HepG2 (cell line): ENCODE measurements around the gene PDIA4. TPM values are rescaled to one million over a fixed set of nuclear protein-coding genes. Genes with fewer than 3 reads are reported as not detected.

Experiments used
- JDP2 ChIP-seq: sonication (generic); formaldehyde crosslinking; IDR thresholded peaks from 2 replicates; pipeline ENCODE4 v1.8.1; 2022; ENCODE audit warnings: missing genetic modification reagents, borderline replicate concordance
- MED8 ChIP-seq: sonication (generic); formaldehyde crosslinking; IDR thresholded peaks from 2 replicates; pipeline ENCODE4 v1.8.1; 2023; ENCODE audit warnings: mild to moderate bottlenecking, missing genetic modification reagents; ENCODE audit not compliant: insufficient replicate concordance
- MIER2 ChIP-seq: IDR thresholded peaks from 2 replicates; pipeline ENCODE4 v1.6.1; 2016; ENCODE audit warnings: missing biosample characterization, missing genetic modification reagents
- REXO4 ChIP-seq: sonication (generic); formaldehyde crosslinking; IDR thresholded peaks from 2 replicates; pipeline ENCODE4 v1.8.0; 2022; ENCODE audit warnings: missing genetic modification reagents, mild to moderate bottlenecking, borderline replicate concordance
- ZBTB40 ChIP-seq, 2 experiments: fragments of 450-650 bp in 1 of 2; sonication (generic) in 1 of 2; formaldehyde crosslinking in 1 of 2; IDR thresholded peaks; 2 replicates each; pipeline versions ENCODE4 v1.6.1 to v1.8.0; 2016 to 2022; ENCODE audit warnings: antibody characterized with exemption in 1 of 2, mild to moderate bottlenecking in 1 of 2, missing genetic modification reagents in 1 of 2
- ZNF329 ChIP-seq: sonication (generic); formaldehyde crosslinking; IDR thresholded peaks from 2 replicates; pipeline ENCODE4 v1.9.0; 2021; ENCODE audit warnings: low read depth, mild to moderate bottlenecking, missing genetic modification reagents
- polyA plus RNA-seq, 8 experiments: library from polyadenylated mRNA; depleted of rRNA in 3 of 8; stranded (reverse) in 7 of 8; unstranded in 1 of 8; fragments of >200 nt; fragmentation: Illumina TruSeq in 4 of 8; extraction: Trizol in 4 of 8; gene quantifications; 2 replicates each; pipeline versions ENCODE4 v1.2.1 to v1.2.3, GENCODE V29; 2011 to 2016; ENCODE audit warnings: low read depth in 4 of 8, missing spikeins in 1 of 8, mixed read lengths in 1 of 8; ENCODE audit not compliant: insufficient read depth in 1 of 8
- total RNA-seq, 5 experiments: library from RNA; depleted of rRNA; stranded (reverse); fragments of >200 nt; fragmentation: Illumina TruSeq; extraction: Trizol; gene quantifications; 2 replicates each; pipeline ENCODE4 v1.2.3, GENCODE V29; 2016; ENCODE audit warnings: low read depth in 1 of 5

Gene PDIA4
- total and polyA plus RNA-seq, 2 of the 13 experiments (the other 11 are each of a cell fraction or from before 2014, with no cell fraction given) = 278 to 402 TPM

DNA sequence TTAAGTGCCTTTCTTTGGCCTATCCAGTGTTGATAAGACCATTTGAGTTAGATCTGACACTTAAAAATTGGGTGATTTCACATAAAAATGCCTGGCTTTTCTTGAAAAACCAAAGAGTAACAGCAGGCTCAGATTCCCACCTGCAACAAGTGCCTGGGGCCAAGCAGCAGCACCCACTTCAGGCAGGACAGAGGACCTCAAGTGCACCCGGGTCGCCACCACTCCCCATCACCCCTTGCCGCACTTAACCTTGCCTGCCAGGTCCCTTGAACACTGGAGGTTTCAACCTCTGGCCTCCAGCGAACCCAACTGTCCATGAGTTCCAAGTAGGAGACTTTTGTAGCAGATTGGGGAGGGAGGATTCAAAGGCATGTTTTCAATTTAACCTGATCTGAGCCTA is 30.8 kb downstream of the PDIA4 start (continued):
- TF ChIP-seq ZBTB40 (IDR thresholded peaks at IDR 0.05) = no peak
- TF ChIP-seq ZBTB40 (CRISPR knock-in tag; IDR thresholded peaks at IDR 0.05) = no peak
- TF ChIP-seq REXO4 (CRISPR knock-in tag) = no peak
- TF ChIP-seq JDP2 (CRISPR knock-in tag) = no peak
- TF ChIP-seq ZNF329 (CRISPR knock-in tag) = no peak
- TF ChIP-seq MED8 (CRISPR knock-in tag) = no peak
- no peak for TF ChIP-seq MIER2 (CRISPR knock-in tag)
